Measurements from ENCODE around the gene DTNBP1. TPM values are rescaled to one million over a fixed set of nuclear protein-coding genes. Genes with fewer than 3 reads are reported as not detected.
A peak's percentile ranks its signal among the peaks of the same experiment; 100 is the strongest.

The DTNBP1 gene
- total and polyA plus RNA-seq, 11 donors, result 7.0 to 38.4 (median 18.5) TPM

DNA sequence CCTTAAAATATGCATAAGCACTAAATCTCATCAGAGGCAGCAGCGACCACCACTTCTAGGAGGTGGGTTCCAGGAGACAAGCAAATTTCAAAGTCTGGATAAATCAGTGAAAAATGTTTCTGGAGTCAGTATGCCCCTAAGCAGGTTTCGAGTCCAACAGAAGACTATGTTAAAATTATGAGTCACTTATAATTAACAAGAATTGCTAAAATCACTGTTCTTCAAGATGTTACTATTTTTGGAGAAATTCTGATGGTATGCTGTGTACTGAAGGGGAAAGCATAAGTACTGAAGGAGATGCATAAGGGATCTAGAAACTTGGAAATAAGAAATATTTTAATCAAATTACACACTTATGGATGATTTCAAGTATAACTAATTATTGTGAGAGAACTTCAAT, 58.0 kb downstream of the DTNBP1 start:
- Histone ChIP-seq H3K27me3 (no peaks in the 10 kb centered on the region), H3K9me3 (no peaks in the 10 kb centered on the region), H3K4me3 (no peak overlapping the region), H3K27ac (no peak overlapping the region), H3K36me3 (peaks cover 0 to 14% (median 0%) of the 10 kb centered on the region in 9 donors), H3K4me1 (peaks cover 0 to 18% (median 0%) of the 10 kb centered on the region in 12 donors)
- ATAC-seq (no peak), DNase-seq (no peak)
- TF ChIP-seq, protein P1, sequence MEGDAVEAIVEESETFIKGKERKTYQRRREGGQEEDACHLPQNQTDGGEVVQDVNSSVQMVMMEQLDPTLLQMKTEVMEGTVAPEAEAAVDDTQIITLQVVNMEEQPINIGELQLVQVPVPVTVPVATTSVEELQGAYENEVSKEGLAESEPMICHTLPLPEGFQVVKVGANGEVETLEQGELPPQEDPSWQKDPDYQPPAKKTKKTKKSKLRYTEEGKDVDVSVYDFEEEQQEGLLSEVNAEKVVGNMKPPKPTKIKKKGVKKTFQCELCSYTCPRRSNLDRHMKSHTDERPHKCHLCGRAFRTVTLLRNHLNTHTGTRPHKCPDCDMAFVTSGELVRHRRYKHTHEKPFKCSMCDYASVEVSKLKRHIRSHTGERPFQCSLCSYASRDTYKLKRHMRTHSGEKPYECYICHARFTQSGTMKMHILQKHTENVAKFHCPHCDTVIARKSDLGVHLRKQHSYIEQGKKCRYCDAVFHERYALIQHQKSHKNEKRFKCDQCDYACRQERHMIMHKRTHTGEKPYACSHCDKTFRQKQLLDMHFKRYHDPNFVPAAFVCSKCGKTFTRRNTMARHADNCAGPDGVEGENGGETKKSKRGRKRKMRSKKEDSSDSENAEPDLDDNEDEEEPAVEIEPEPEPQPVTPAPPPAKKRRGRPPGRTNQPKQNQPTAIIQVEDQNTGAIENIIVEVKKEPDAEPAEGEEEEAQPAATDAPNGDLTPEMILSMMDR (IDR thresholded peaks at IDR 0.05), result no peak
- TF ChIP-seq POLR2A (IDR thresholded peaks at IDR 0.05), result no peak
- intact Hi-C loops (cut with DNase I), result loop anchor here in 1 of 10 donors (5.0 kb wide), 1 partner anchor 63 kb away; no protein-coding TSS in a partner anchor
- WGBS, 4 donors, result 96 to 98% (median 97%) methylated on average over 2 of the region's 2 CpGs

DNA sequence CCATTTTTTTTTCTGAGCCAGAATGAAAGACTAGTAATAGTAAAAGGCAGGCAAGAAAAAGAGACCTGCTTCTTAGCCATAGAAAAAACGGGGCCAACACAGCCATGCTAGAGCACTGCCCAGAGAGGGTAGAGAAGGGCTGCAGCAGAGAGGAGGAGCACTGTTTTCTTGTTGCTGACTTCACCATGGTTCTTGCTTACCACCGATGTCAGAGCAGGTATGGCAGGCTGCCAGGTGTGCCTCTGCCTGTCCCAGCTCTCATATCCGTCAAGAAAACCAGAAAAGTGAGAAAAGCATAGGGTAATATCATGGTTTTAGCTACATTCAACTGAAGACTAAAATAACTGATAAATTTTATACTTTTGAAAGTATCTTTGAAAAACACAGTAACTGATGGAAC, 60.7 kb downstream of the DTNBP1 start:
- Histone ChIP-seq H3K27ac (no peak overlapping the region), H3K9me3 (no peaks in the 10 kb centered on the region), H3K36me3 (peaks cover 0 to 6% (median 0%) of the 10 kb centered on the region in 9 donors), H3K27me3 (no peaks in the 10 kb centered on the region), H3K4me3 (no peak overlapping the region), H3K4me1 (peaks cover 0 to 15% (median 0%) of the 10 kb centered on the region in 12 donors)
- ATAC-seq (no peak), DNase-seq (peak in 1 of 5 donors; percentile 44)
- intact Hi-C loops (cut with DNase I), result no loop called here
- WGBS, 4 donors, result 48 to 53% (median 51%) methylated on average over 3 of the region's 3 CpGs
- TF ChIP-seq POLR2A (IDR thresholded peaks at IDR 0.05), result no peak
- TF ChIP-seq, protein P1 (IDR thresholded peaks at IDR 0.05), result no peak

DNA sequence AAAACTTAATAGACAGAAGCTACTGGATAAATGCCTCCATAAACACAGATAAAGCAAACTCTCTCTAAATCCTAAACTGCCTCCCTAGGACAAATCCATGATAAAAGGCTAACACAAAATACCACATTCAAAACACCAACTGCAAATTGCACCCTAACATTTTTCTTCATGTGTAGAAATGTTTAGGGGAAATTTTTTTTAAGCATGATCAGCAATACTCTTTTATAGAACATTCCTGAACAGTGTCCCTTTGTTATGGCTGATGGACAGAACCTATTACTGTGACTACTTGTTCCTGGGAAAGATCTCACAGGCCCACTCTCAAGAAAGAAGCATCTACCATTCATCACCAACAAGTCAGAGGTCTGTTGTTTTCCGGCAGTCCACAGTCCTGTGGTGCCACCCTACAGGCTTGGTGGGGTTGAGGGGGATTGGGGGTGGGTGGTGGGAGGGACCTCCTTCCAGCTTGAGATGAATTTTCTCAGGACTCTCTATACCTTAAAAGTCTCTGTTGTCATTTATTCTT, 64.5 kb downstream of the DTNBP1 start:
- DNase-seq (no peak), ATAC-seq (no peak)

DNA sequence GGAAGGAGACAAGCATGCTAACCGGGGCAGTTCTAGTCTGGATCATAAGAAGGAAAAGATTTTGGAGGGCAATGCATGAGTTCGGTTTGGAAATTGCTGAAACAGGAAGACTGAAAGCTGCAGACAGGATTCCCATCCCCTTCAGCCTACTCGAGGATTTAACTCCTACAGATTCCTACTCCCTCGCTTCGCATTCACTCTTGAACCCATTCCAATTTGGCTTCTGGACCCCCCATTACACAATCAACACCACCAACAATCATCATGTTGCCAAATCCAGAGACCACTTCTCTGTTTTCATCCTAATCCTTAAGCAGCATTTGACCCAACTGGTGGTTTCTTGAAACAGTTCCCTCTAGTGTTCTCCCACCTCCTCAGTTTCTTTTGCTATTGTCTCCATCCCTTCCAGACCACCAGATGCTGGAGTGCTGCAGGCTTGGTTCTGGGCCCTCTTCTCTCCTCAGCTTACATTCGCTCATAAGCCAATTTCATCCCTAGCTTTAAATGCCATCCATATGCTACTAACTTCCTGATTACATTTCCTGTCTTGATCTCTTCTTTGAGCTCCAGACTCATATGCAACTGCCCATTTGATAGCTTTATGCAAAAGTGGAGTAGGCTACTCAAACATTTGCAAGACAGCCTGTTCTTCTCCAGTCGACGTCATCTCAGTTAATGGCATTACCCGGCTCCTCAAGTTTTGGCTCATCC, 66.5 kb downstream of the DTNBP1 start:
- H3K9me3 ChIP-seq, result no peaks in the 10 kb centered on the region
- no peak for DNase-seq
- H3K27me3 ChIP-seq, result no peaks in the 10 kb centered on the region
- no peak for TF ChIP-seq POLR2A (IDR thresholded peaks at IDR 0.05)
- TF ChIP-seq, protein P1 (IDR thresholded peaks at IDR 0.05), result no peak
- H3K36me3 ChIP-seq, result peaks cover 0 to 5% (median 0%) of the 10 kb centered on the region in 9 donors
- WGBS, 4 donors, result 67 to 73% (median 70%) methylated on average over 9 of the region's 9 CpGs
- ATAC-seq, result peak in 1 of 4 donors; percentile 19
- intact Hi-C loops (cut with DNase I), result no loop called here
- H3K4me3 ChIP-seq, result no peak overlapping the region
- H3K27ac ChIP-seq, result peak overlapping the region in 11 of 12 donors; percentile 48 to 86 (median 73)
- H3K4me1 ChIP-seq, result peaks cover 0 to 45% (median 20%) of the 10 kb centered on the region in 12 donors

More for the DNA sequence above, 64.5 kb downstream of the DTNBP1 start:
- H3K4me1 ChIP-seq, result peaks cover 0 to 35% (median 18%) of the 10 kb centered on the region in 12 donors
- WGBS, 4 donors, result 0 to 92% (median 82%) methylated on average over 1 of the region's 1 CpG
- H3K27ac ChIP-seq, result no peak overlapping the region
- no peak overlapping the region for H3K4me3 ChIP-seq
- peaks cover 0 to 5% (median 0%) of the 10 kb centered on the region in 9 donors for H3K36me3 ChIP-seq
- H3K27me3 ChIP-seq, result no peaks in the 10 kb centered on the region
- TF ChIP-seq, protein P1 (IDR thresholded peaks at IDR 0.05), result no peak
- TF ChIP-seq POLR2A (IDR thresholded peaks at IDR 0.05), result no peak
- no peaks in the 10 kb centered on the region for H3K9me3 ChIP-seq
- intact Hi-C loops (cut with DNase I), result no loop called here
